Loucy (cell line): ENCODE data around the gene GPER1.

Experiments used
- H2AFZ ChIP-seq: fragments of 200-600 bp; sonication (generic); 2 replicates; pipeline ENCODE4 v1.6.0; 2016; ENCODE audit warnings: antibody characterized with exemption, mild to moderate bottlenecking, low read length, moderate library complexity
- H3F3A ChIP-seq: fragments of 200-600 bp; 2 replicates; pipeline ENCODE4 v1.6.0; 2016; ENCODE audit warnings: antibody characterized with exemption, low read depth, mild to moderate bottlenecking
- H3K27me3 ChIP-seq: fragments of 200-600 bp; sonication (generic); 2 replicates; pipeline ENCODE4 v1.6.1; 2014; ENCODE audit warnings: low read length, mild to moderate bottlenecking; ENCODE audit not compliant: insufficient read depth, poor library complexity, severe bottlenecking
- H3K36me3 ChIP-seq: fragments of 200-600 bp; sonication (generic); 2 replicates; pipeline ENCODE4 v1.6.1; 2016; ENCODE audit warnings: low read length; ENCODE audit not compliant: insufficient read depth
- H3K4me1 ChIP-seq: fragments of 200-600 bp; sonication (generic); 2 replicates; pipeline ENCODE4 v1.5.1; 2014; ENCODE audit warnings: low read length, mild to moderate bottlenecking; ENCODE audit not compliant: insufficient read depth, poor library complexity, severe bottlenecking
- H3K4me2 ChIP-seq: fragments of 200-600 bp; sonication (generic); 2 replicates; pipeline ENCODE4 v1.6.0; 2014; ENCODE audit warnings: antibody characterized with exemption, low read length, low read depth, mild to moderate bottlenecking; ENCODE audit not compliant: poor library complexity, severe bottlenecking
- H3K4me3 ChIP-seq: fragments of 200-600 bp; sonication (generic); 2 replicates; pipeline ENCODE4 v1.5.1; 2014; ENCODE audit warnings: low read length, mild to moderate bottlenecking, mixed read lengths; ENCODE audit not compliant: poor library complexity, severe bottlenecking
- H3K79me2 ChIP-seq: fragments of 200-600 bp; sonication (generic); 2 replicates; pipeline ENCODE4 v1.6.1; 2014; ENCODE audit warnings: low read length; ENCODE audit not compliant: insufficient read depth
- H3K9ac ChIP-seq: fragments of 200-600 bp; sonication (generic); 2 replicates; pipeline ENCODE4 v1.6.0; 2014; ENCODE audit warnings: mild to moderate bottlenecking, low read depth, low read length, moderate library complexity; ENCODE audit not compliant: poor library complexity, severe bottlenecking
- H3K9me2 ChIP-seq: fragments of 200-600 bp; sonication (generic); replicated peaks from 2 replicates; pipeline ENCODE4 v1.6.1; 2016; ENCODE audit warnings: low read depth, low read length, mixed read lengths
- H3K9me3 ChIP-seq: fragments of 200-600 bp; sonication (generic); 2 replicates; pipeline ENCODE4 v1.6.1; 2014; ENCODE audit warnings: mild to moderate bottlenecking, antibody characterized with exemption, low read length, low read depth; ENCODE audit not compliant: insufficient read depth
- H4K20me1 ChIP-seq: fragments of 200-600 bp; sonication (generic); 2 replicates; pipeline ENCODE4 v1.6.0; 2014; ENCODE audit warnings: antibody characterized with exemption, low read length, mild to moderate bottlenecking; ENCODE audit not compliant: insufficient read depth, poor library complexity, severe bottlenecking
- CTCF ChIP-seq: fragments of 200-600 bp; sonication (generic); conservative IDR thresholded peaks from 2 replicates; pipeline ENCODE4 v1.5.1; 2014; ENCODE audit warnings: mild to moderate bottlenecking, antibody characterized with exemption, low read length
- EZH2phosphoT487 ChIP-seq: fragments of 200-600 bp; IDR thresholded peaks from 2 replicates; pipeline ENCODE4 v1.6.1; 2018; ENCODE audit warnings: antibody characterized with exemption, mild to moderate bottlenecking, moderate library complexity, borderline replicate concordance

GPER1 gene

GRCh38 chr7:1041551-1042491 lies 46.1 kb upstream of the GPER1 start:
- no peak overlapping the region for H2AFZ ChIP-seq
- TF ChIP-seq EZH2phosphoT487, result no peak
- no peak for TF ChIP-seq CTCF
- H3K9me3 ChIP-seq, result no peaks in the 10 kb centered on the region
- no peaks in the 10 kb centered on the region for H3K36me3 ChIP-seq
- no peaks in the 10 kb centered on the region for H3K9me2 ChIP-seq
- peak overlapping the region; percentile 64 for H3K9ac ChIP-seq
- H3K4me2 ChIP-seq, result peak overlapping the region; percentile 80
- peaks cover 8% of the 10 kb centered on the region; the same call in 1 of the 2 replicates for H3F3A ChIP-seq
- no peaks in the 10 kb centered on the region for H4K20me1 ChIP-seq
- peaks cover 24% of the 10 kb centered on the region for H3K79me2 ChIP-seq
- H3K4me1 ChIP-seq, result peaks cover 49% of the 10 kb centered on the region
- H3K27me3 ChIP-seq, result no peaks in the 10 kb centered on the region
- H3K4me3 ChIP-seq, result peak overlapping the region; percentile 26

- H3K36me3 ChIP-seq, result no peaks in the 10 kb centered on the region
- no peaks in the 10 kb centered on the region for H3K27me3 ChIP-seq
- H3K9ac ChIP-seq, result peak overlapping the region; percentile 64
- peak overlapping the region; percentile 80 for H3K4me2 ChIP-seq
- H4K20me1 ChIP-seq, result no peaks in the 10 kb centered on the region
- H3K79me2 ChIP-seq, result peaks cover 31% of the 10 kb centered on the region
- peak overlapping the region; percentile 26 for H3K4me3 ChIP-seq
- peaks cover 8% of the 10 kb centered on the region; the same call in 1 of the 2 replicates for H3F3A ChIP-seq
- no peak overlapping the region for H2AFZ ChIP-seq
- no peaks in the 10 kb centered on the region for H3K9me2 ChIP-seq
- H3K4me1 ChIP-seq, result peaks cover 55% of the 10 kb centered on the region
- no peaks in the 10 kb centered on the region for H3K9me3 ChIP-seq
- TF ChIP-seq EZH2phosphoT487 (no peak), CTCF (no peak)
Measured at GRCh38 chr7:1042492-1042833, 45.5 kb upstream of the GPER1 start.

- Histone ChIP-seq H2AFZ (peak overlapping the region; percentile 13; the same call in 1 of the 2 replicates), H3K36me3 (no peaks in the 10 kb centered on the region), H3K4me2 (peak overlapping the region; percentile 80), H3K4me1 (peaks cover 67% of the 10 kb centered on the region), H3K9me2 (no peaks in the 10 kb centered on the region), H3K27me3 (no peaks in the 10 kb centered on the region), H4K20me1 (no peaks in the 10 kb centered on the region), H3K9ac (peak overlapping the region; percentile 64), H3K9me3 (no peaks in the 10 kb centered on the region), H3F3A (peaks cover 8% of the 10 kb centered on the region; the same call in 1 of the 2 replicates), H3K79me2 (peaks cover 42% of the 10 kb centered on the region), H3K4me3 (peak overlapping the region; percentile 69)
- TF ChIP-seq CTCF (no peak), EZH2phosphoT487 (no peak)
Measured at GRCh38 chr7:1043552-1044188, 44.2 kb upstream of the GPER1 start.
